G401.6 (cell line): ENCODE data around the gene OR4D2.

ENCODE experiments used
- FAIRE-seq: peaks from 2 replicates; lab custom pipeline; 2012; peaks lifted over from hg19 to GRCh38; lab: Jason Lieb, UNC

OR4D2 gene

GRCh38 chr17:58210922-58211321 is 44.1 kb downstream of the OR4D2 start:
- FAIRE-seq = no peak

- no peak for FAIRE-seq
These were observed 48.9 kb downstream of the OR4D2 start for GRCh38 chr17:58215685-58216084.

GRCh38 chr17:58217766-58218165 is 51.0 kb downstream of the OR4D2 start:
- no peak for FAIRE-seq

- peak; percentile 90 for FAIRE-seq
These were observed 52.4 kb downstream of the OR4D2 start, which contains the start of gene MKS1 for GRCh38 chr17:58219007-58219788. MKS1 (minus strand) TSS chr17:58219255; CDS start chr17:58219230, 25 bp downstream.

- no peak for FAIRE-seq
These were observed 53.0 kb downstream of the OR4D2 start for GRCh38 chr17:58219789-58220183.
